ENCODE measurements around the gene OR4D1. TPM values are rescaled to one million over a fixed set of nuclear protein-coding genes. Genes with fewer than 3 reads are reported as not detected.

OR4D1 gene
- total and polyA plus RNA-seq, 8 donors = 0.03 to 0.06 (median 0.04) TPM; not detected in 5

DNA sequence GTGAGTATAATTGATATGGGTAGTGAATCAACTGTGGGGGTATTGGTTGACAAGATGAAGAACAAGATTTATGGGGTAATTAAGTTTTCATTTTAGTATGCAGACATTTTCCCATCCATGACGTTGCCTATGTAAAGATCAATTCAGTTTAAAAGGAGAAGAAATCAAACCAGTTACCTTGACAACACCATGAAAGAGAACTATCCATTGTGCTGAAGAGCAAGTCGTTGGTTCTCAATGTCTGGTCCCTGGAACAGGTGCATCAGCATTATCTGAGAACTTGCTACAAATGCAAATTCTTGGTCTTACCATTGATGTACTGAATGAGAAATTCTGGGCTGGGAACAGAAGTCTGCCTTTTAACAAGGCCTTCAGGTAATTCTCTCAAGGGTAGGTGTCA, 17.8 kb downstream of the OR4D1 start:
- ATAC-seq = no peak

DNA sequence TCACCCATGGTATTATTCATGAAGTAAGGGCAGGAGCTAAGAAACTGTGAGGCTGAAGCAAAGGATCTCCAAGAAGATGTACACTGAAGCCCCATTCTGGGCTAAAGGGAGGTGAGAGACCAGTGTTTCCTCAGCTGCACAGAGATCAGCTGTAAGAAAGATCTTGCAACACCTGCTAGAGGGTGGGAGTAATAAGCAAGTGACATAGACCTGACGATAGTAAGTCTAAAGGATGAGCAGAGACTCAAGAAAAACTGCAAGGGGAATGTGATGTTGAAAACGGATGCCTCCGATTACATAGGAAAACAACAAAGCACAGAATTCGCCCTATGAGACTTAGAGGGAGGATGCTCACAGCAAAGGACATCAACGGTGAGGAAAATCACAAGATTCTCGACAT, 18.5 kb downstream of the OR4D1 start, which contains the start of gene OR4D2:
TSS of gene OR4D2 (plus strand) at position 301 of the 400 bp plus-strand sequence. CDS start 2,674 bp downstream, outside the sequence.
- DNase-seq (no peak), ATAC-seq (no peak)
- Histone ChIP-seq H3K27me3 (peaks cover 5 to 18% of the 10 kb centered on the region in 2 donors), H3K9me3 (no peaks in the 10 kb centered on the region), H3K36me3 (no peaks in the 10 kb centered on the region), H3K4me3 (no peak within 1 kb of the TSS), H3K27ac (no peak within 1 kb of the TSS), H3K4me1 (no peaks in the 10 kb centered on the region)
- intact Hi-C loops (cut with DNase I) = no loop called here
- TF ChIP-seq, protein P1, sequence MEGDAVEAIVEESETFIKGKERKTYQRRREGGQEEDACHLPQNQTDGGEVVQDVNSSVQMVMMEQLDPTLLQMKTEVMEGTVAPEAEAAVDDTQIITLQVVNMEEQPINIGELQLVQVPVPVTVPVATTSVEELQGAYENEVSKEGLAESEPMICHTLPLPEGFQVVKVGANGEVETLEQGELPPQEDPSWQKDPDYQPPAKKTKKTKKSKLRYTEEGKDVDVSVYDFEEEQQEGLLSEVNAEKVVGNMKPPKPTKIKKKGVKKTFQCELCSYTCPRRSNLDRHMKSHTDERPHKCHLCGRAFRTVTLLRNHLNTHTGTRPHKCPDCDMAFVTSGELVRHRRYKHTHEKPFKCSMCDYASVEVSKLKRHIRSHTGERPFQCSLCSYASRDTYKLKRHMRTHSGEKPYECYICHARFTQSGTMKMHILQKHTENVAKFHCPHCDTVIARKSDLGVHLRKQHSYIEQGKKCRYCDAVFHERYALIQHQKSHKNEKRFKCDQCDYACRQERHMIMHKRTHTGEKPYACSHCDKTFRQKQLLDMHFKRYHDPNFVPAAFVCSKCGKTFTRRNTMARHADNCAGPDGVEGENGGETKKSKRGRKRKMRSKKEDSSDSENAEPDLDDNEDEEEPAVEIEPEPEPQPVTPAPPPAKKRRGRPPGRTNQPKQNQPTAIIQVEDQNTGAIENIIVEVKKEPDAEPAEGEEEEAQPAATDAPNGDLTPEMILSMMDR (IDR thresholded peaks at IDR 0.05) = no peak

More for the DNA sequence above, 17.8 kb downstream of the OR4D1 start:
- H3K4me1 ChIP-seq = no peaks in the 10 kb centered on the region
- H3K27ac ChIP-seq = no peak overlapping the region
- intact Hi-C loops (cut with DNase I) = no loop called here
- no peak overlapping the region for H3K4me3 ChIP-seq
- H3K27me3 ChIP-seq = peaks cover 5 to 21% of the 10 kb centered on the region in 2 donors
- H3K36me3 ChIP-seq = no peaks in the 10 kb centered on the region
- no peak for DNase-seq
- no peaks in the 10 kb centered on the region for H3K9me3 ChIP-seq
- TF ChIP-seq, protein P1 (IDR thresholded peaks at IDR 0.05) = no peak

DNA sequence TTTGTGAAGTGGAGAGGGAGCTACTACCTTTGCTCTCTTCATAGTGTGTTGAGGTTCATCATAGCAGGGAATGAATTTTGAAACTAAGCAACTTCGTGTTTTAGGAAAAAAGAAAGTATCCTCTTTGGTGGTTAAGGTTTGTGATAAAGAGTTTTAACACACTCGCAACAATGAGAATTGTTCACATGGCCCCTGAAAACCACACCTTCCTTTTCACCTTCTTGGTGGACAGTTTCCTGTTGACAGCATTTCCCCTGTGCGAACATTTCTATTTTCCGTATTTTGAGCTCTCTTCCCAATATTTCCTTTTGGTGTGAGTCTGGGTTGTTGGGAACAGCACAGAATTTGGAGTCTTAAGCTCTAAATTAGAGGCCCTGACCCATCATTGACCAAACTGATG, 22.4 kb downstream of the OR4D1 start:
- Histone ChIP-seq H3K9me3 (no peaks in the 10 kb centered on the region), H3K4me1 (no peaks in the 10 kb centered on the region), H3K36me3 (no peaks in the 10 kb centered on the region), H3K4me3 (no peak overlapping the region), H3K27me3 (peaks cover 0 to 12% of the 10 kb centered on the region in 2 donors), H3K27ac (no peak overlapping the region)
- intact Hi-C loops (cut with DNase I) = no loop called here
- ATAC-seq = no peak
- TF ChIP-seq, protein P1 (IDR thresholded peaks at IDR 0.05) = no peak
- DNase-seq = no peak

DNA sequence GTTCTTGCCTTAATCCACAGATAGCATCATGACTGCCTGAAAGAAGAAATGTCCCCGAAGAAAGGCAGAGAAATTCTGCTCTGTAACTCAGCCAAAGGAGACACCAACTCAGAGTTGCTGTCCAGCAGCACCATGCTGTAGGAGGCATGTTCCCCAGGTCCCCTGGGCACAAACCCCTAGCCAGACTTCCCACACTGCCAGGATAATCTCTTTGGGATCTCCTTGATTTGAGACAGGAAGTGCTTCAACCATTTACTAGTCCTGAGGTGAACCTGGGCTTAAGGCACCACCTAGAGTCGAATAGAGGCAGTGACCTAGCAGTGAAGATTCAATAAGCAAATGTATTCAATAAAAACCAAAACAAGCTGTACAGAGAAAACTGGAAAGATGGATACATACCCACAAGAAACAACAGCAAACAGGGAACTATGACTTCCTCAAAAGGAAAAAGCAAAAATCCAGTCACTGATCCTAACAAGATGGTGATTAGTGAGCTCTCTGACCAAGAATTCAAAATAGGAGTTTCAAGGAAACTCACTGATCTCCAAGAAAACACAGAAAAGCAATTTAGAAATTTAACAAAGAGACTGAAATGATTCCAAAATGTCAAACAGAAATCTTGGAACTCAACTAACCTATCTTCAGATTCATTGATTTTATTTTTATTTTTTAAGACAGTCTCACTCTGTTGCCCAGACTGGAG, 24.3 kb downstream of the OR4D1 start:
- no peak for DNase-seq
- TF ChIP-seq, protein P1 (IDR thresholded peaks at IDR 0.05) = peak; percentile 16 to 21
- Histone ChIP-seq H3K36me3 (no peaks in the 10 kb centered on the region), H3K4me3 (no peak overlapping the region), H3K27me3 (peaks cover 0 to 23% of the 10 kb centered on the region in 2 donors), H3K27ac (no peak overlapping the region), H3K4me1 (no peaks in the 10 kb centered on the region), H3K9me3 (no peaks in the 10 kb centered on the region)
- ATAC-seq = peak; percentile 39
- intact Hi-C loops (cut with DNase I) = no loop called here

DNA sequence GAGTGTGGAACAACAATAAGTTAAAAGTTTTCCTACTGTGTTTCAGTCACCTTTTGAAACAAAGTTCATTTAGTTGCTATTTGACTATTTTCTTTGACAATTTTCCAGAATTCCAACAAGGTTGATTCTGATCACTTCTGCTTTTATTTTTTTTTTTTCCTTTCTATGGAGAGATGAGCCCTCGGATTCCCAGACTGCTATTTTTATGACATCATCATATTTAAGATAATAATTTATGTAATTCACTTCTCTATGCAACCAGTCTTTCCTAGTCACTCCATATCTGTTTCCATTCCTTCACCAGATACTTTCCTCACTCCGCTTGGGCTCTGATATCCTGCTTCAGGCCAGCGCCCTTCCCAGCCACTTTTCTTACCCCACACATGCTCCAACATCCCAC, 26.7 kb downstream of the OR4D1 start:
- H3K27ac ChIP-seq = no peak overlapping the region
- no peaks in the 10 kb centered on the region for H3K4me1 ChIP-seq
- TF ChIP-seq, protein P1 (IDR thresholded peaks at IDR 0.05) = no peak
- ATAC-seq (no peak), DNase-seq (no peak)
- intact Hi-C loops (cut with DNase I) = no loop called here
- H3K4me3 ChIP-seq = no peak overlapping the region
- no peaks in the 10 kb centered on the region for H3K36me3 ChIP-seq
- peaks cover 0 to 16% of the 10 kb centered on the region in 2 donors for H3K27me3 ChIP-seq
- no peaks in the 10 kb centered on the region for H3K9me3 ChIP-seq
